OCI-LY1 (cell line): Measurements from ENCODE around the gene SUPT3H.

Experiments used
- H2AFZ ChIP-seq: fragments of 200-600 bp; sonication (generic), shearing (Covaris generic); 2 replicates; pipeline ENCODE4 v1.6.0; 2014; ENCODE audit warnings: antibody characterized with exemption, mild to moderate bottlenecking, low read length
- H3F3A ChIP-seq: fragments of 200-600 bp; sonication (generic), shearing (Covaris generic); 2 replicates; pipeline ENCODE4 v1.6.0; 2014; ENCODE audit warnings: mild to moderate bottlenecking, antibody characterized with exemption, low read length, moderate library complexity; ENCODE audit not compliant: insufficient read depth
- H3K27ac ChIP-seq: fragments of 200-600 bp; sonication (generic); 2 replicates; pipeline ENCODE4 v1.5.1; 2014; ENCODE audit warnings: low read length, mixed run types, mild to moderate bottlenecking, low read depth; ENCODE audit not compliant: poor library complexity, severe bottlenecking
- H3K27me3 ChIP-seq: fragments of 200-600 bp; sonication (generic); 2 replicates; pipeline ENCODE4 v1.6.0; 2014; ENCODE audit warnings: antibody characterized with exemption, mild to moderate bottlenecking, low read length, moderate library complexity; ENCODE audit not compliant: insufficient read depth
- H3K36me3 ChIP-seq: fragments of 200-600 bp; sonication (generic); 2 replicates; pipeline ENCODE4 v1.6.1; 2014; ENCODE audit warnings: mild to moderate bottlenecking, antibody characterized with exemption, low read length, moderate library complexity, mixed read lengths; ENCODE audit not compliant: insufficient read depth
- H3K4me1 ChIP-seq: fragments of 200-600 bp; sonication (generic); 2 replicates; pipeline ENCODE4 v1.5.1; 2014; ENCODE audit warnings: mild to moderate bottlenecking, low read length, moderate library complexity; ENCODE audit not compliant: insufficient read depth, severe bottlenecking
- H3K4me2 ChIP-seq: fragments of 200-600 bp; sonication (generic), shearing (Covaris generic); 2 replicates; pipeline ENCODE4 v1.6.1; 2014; ENCODE audit warnings: low read length
- H3K4me3 ChIP-seq: fragments of 200-600 bp; sonication (generic); 2 replicates; pipeline ENCODE4 v1.5.1; 2014; ENCODE audit warnings: low read length, low read depth, mild to moderate bottlenecking, mixed read lengths; ENCODE audit not compliant: poor library complexity, severe bottlenecking
- H3K79me2 ChIP-seq: fragments of 200-600 bp; shearing (Covaris generic); 2 replicates; pipeline ENCODE4 v1.6.1; 2016; ENCODE audit warnings: mixed run types, low read length, mixed read lengths; ENCODE audit not compliant: insufficient read depth
- H3K9ac ChIP-seq: fragments of 200-600 bp; sonication (generic), shearing (Covaris generic); 2 replicates; pipeline ENCODE4 v1.6.1; 2014; ENCODE audit warnings: mild to moderate bottlenecking, low read length, mixed read lengths
- H3K9me2 ChIP-seq: fragments of 200-600 bp; sonication (generic), shearing (Covaris generic); 2 replicates; pipeline ENCODE4 v1.6.1; 2014; ENCODE audit warnings: low read depth, mild to moderate bottlenecking, low read length, mixed read lengths
- H3K9me3 ChIP-seq: fragments of 200-600 bp; shearing (Covaris generic); 2 replicates; pipeline ENCODE4 v1.6.1; 2014; ENCODE audit warnings: low read length, mixed read lengths
- H4K20me1 ChIP-seq: fragments of 200-600 bp; sonication (generic), shearing (Covaris generic); 2 replicates; pipeline ENCODE4 v1.6.0; 2016; ENCODE audit warnings: mild to moderate bottlenecking, low read length; ENCODE audit not compliant: insufficient read depth
- EZH2 ChIP-seq: fragments of 200-600 bp; sonication (generic), shearing (Covaris generic); IDR thresholded peaks from 2 replicates; pipeline ENCODE4 v1.8.0; 2017; ENCODE audit warnings: borderline replicate concordance, mixed run types, mild to moderate bottlenecking, antibody characterized with exemption, low read length, moderate library complexity, mixed read lengths
- TF ChIP-seq, protein P1 (sequence below): fragments of 200-600 bp; sonication (generic), shearing (Covaris generic); IDR thresholded peaks from 2 replicates; pipeline ENCODE4 v1.5.1; 2017; ENCODE audit warnings: mild to moderate bottlenecking, antibody characterized with exemption, low read length, moderate library complexity, mixed read lengths

Gene SUPT3H

DNA sequence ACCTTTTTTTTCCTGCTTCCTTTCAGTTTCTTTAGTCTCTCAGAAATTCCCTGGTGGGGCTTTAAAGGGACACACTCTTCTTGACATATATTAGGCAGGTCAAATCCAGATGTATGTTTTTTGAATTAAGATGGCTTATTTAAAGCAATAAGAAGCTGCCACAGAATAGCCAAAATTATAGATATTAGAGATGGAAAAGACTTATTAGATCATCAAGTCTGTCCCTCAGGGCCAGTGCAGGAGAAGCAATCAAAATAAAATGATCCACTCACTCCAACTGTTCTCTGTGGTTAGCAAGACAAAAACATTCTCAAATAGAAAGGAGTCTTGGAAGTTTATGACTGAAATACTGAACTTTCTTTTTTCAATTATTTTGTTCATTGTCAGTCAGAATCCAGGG lies 527.4 kb downstream of the SUPT3H start:
- Histone ChIP-seq H3K4me2 (no peak overlapping the region), H3K27ac (no peak overlapping the region), H3K79me2 (no peaks in the 10 kb centered on the region), H4K20me1 (no peaks in the 10 kb centered on the region), H3K9me2 (no peaks in the 10 kb centered on the region), H3K4me1 (no peaks in the 10 kb centered on the region), H3K36me3 (no peaks in the 10 kb centered on the region), H3K9me3 (no peaks in the 10 kb centered on the region), H2AFZ (no peak overlapping the region), H3F3A (no peaks in the 10 kb centered on the region), H3K4me3 (no peak overlapping the region), H3K9ac (no peak overlapping the region), H3K27me3 (no peaks in the 10 kb centered on the region)
- TF ChIP-seq, protein P1, sequence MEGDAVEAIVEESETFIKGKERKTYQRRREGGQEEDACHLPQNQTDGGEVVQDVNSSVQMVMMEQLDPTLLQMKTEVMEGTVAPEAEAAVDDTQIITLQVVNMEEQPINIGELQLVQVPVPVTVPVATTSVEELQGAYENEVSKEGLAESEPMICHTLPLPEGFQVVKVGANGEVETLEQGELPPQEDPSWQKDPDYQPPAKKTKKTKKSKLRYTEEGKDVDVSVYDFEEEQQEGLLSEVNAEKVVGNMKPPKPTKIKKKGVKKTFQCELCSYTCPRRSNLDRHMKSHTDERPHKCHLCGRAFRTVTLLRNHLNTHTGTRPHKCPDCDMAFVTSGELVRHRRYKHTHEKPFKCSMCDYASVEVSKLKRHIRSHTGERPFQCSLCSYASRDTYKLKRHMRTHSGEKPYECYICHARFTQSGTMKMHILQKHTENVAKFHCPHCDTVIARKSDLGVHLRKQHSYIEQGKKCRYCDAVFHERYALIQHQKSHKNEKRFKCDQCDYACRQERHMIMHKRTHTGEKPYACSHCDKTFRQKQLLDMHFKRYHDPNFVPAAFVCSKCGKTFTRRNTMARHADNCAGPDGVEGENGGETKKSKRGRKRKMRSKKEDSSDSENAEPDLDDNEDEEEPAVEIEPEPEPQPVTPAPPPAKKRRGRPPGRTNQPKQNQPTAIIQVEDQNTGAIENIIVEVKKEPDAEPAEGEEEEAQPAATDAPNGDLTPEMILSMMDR: no peak
- no peak for TF ChIP-seq EZH2

DNA sequence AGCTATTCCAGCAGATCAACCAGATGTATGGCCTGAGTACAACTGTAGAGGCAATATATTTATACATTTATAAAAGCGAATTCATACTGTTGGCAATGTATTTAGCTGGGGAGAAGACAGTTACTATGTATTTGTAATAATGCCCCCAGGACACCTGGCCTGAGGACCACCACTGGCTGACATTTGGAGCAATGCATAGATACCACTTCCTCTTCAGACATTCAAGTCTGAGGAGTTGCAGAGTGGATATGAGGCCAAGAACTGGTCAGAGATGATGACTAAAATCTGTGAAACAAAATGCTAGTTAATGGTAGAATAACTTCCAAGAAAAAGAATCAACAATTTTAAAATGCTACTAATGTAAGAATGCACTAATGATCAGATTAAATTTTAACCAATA lies 527.9 kb downstream of the SUPT3H start:
- Histone ChIP-seq H4K20me1 (no peaks in the 10 kb centered on the region), H3F3A (no peaks in the 10 kb centered on the region), H3K4me2 (no peak overlapping the region), H3K9me3 (no peaks in the 10 kb centered on the region), H3K27me3 (no peaks in the 10 kb centered on the region), H3K4me3 (no peak overlapping the region), H3K79me2 (no peaks in the 10 kb centered on the region), H3K27ac (no peak overlapping the region), H3K4me1 (no peaks in the 10 kb centered on the region), H3K36me3 (no peaks in the 10 kb centered on the region), H2AFZ (no peak overlapping the region), H3K9ac (no peak overlapping the region), H3K9me2 (no peaks in the 10 kb centered on the region)
- no peak for TF ChIP-seq EZH2
- TF ChIP-seq, protein P1: no peak

DNA sequence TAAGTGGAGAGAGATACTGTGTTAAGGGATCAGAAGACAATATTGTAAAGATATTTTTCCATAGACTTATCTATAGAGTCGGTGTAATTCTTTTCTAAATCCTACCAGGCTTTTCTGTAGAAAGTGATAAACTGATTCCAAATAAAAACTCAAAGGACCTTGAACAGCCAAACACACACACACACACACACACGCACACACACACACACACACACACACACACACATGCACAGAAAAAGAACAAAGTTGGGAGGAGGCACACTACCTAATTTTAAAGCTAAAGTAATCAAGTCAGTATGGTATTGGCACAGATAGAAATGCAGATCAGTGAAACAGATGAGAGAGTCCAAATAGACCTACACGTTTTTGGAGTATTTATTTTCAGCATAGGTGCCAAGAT lies 534.0 kb downstream of the SUPT3H start:
- Histone ChIP-seq H3K36me3 (no peaks in the 10 kb centered on the region), H3K4me3 (no peak overlapping the region), H3K79me2 (no peaks in the 10 kb centered on the region), H3K9me3 (no peaks in the 10 kb centered on the region), H2AFZ (no peak overlapping the region), H4K20me1 (no peaks in the 10 kb centered on the region), H3K27ac (no peak overlapping the region), H3K4me1 (no peaks in the 10 kb centered on the region), H3F3A (no peaks in the 10 kb centered on the region), H3K9ac (no peak overlapping the region), H3K27me3 (no peaks in the 10 kb centered on the region), H3K4me2 (no peak overlapping the region), H3K9me2 (no peaks in the 10 kb centered on the region)
- TF ChIP-seq, protein P1: no peak
- TF ChIP-seq EZH2: no peak
